ENCODE results near the gene TEPSIN.

GRCh38 chr17:81272616-81273015 lies 33.8 kb upstream of the TEPSIN start:
- no peak for TF ChIP-seq CTCF (IDR thresholded peaks at IDR 0.05)
- TF ChIP-seq ZFX (IDR thresholded peaks at IDR 0.05; ENCODE audit: borderline replicate concordance): no peak
